K562 (cell line): ENCODE measurements around the gene AHNAK. TPM values are rescaled to one million over a fixed set of nuclear protein-coding genes. Genes with fewer than 3 reads are reported as not detected.

ENCODE experiments used
- CHD4 ChIP-seq: fragments of 200-600 bp; sonication (generic); IDR thresholded peaks from 3 replicates; pipeline ENCODE4 v1.6.1; 2012; ENCODE audit warnings: low read depth, mild to moderate bottlenecking, mixed read lengths, low read length, inconsistent platforms; ENCODE audit not compliant: insufficient read depth, insufficient replicate concordance, poor library complexity, severe bottlenecking
- DMBX1 ChIP-seq: fragments of 250-450 bp; sonication (Bioruptor Pico); IDR thresholded peaks from 2 replicates; pipeline ENCODE4 v1.8.0; 2022; ENCODE audit warnings: inconsistent platforms, mild to moderate bottlenecking, moderate library complexity, borderline replicate concordance
- HIVEP1 ChIP-seq: fragments of 250-450 bp; sonication (Bioruptor Pico); IDR thresholded peaks from 2 replicates; pipeline ENCODE4 v1.4.0; 2020; ENCODE audit warnings: mild to moderate bottlenecking
- HOXB6 ChIP-seq: fragments of 250-450 bp; sonication (Bioruptor Pico); IDR thresholded peaks from 2 replicates; pipeline ENCODE4 v1.5.1; 2022; ENCODE audit warnings: mild to moderate bottlenecking, borderline replicate concordance
- NFE2 ChIP-seq: IDR thresholded peaks from 2 replicates; pipeline ENCODE4 v1.6.1; 2014; ENCODE audit warnings: antibody characterized with exemption, low read depth
- NR2C1 ChIP-seq, 2 experiments: fragments of 450-650 bp; IDR thresholded peaks; 2 replicates each; pipeline ENCODE4 v1.6.1; 2017; ENCODE audit warnings: mild to moderate bottlenecking in 2 of 2, antibody characterized with exemption in 1 of 2, inconsistent platforms in 1 of 2, missing compliant biosample characterization in 1 of 2, missing genetic modification characterization in 1 of 2
- PML ChIP-seq: IDR thresholded peaks from 2 replicates; pipeline ENCODE4 v1.6.1; 2012; ENCODE audit warnings: low read length, inconsistent platforms
- RBM14 ChIP-seq: fragments of 200-400 bp; formaldehyde crosslinking; IDR thresholded peaks from 2 replicates; pipeline ENCODE4 v1.6.1; 2018; ENCODE audit warnings: low read depth, mild to moderate bottlenecking, low read length, moderate library complexity, borderline replicate concordance; ENCODE audit not compliant: insufficient read depth
- RBM34 ChIP-seq: fragments of 200-400 bp; formaldehyde crosslinking; IDR thresholded peaks from 2 replicates; pipeline ENCODE4 v1.6.1; 2018; ENCODE audit warnings: low read length, borderline replicate concordance; ENCODE audit not compliant: insufficient read depth
- SIN3A ChIP-seq, 2 experiments: fragments of 150-350 bp in 1 of 2; IDR thresholded peaks; 2 replicates each; pipeline ENCODE4 v1.6.1; 2011 to 2016; ENCODE audit warnings: borderline replicate concordance in 2 of 2, low read depth in 2 of 2, low read length in 2 of 2, mild to moderate bottlenecking in 2 of 2, moderate library complexity in 2 of 2; ENCODE audit not compliant: control insufficient read depth in 1 of 2
- SMARCE1 ChIP-seq: fragments of 450-650 bp; IDR thresholded peaks from 2 replicates; pipeline ENCODE4 v1.7.1; 2016; ENCODE audit warnings: mild to moderate bottlenecking
- WHSC1 ChIP-seq: IDR thresholded peaks from one replicate; pipeline ENCODE4 v1.6.1; 2012; ENCODE audit warnings: low read length, control low read depth, inconsistent platforms
- ZBTB2 ChIP-seq: fragments of 450-650 bp; IDR thresholded peaks from 2 replicates; pipeline ENCODE4 v1.6.1; 2016; ENCODE audit warnings: antibody characterized with exemption
- ZBTB49 ChIP-seq: sonication (generic); formaldehyde crosslinking; IDR thresholded peaks from 2 replicates; pipeline ENCODE4 v1.8.0; 2022; ENCODE audit warnings: missing genetic modification reagents, mild to moderate bottlenecking, borderline replicate concordance
- ZNF12 ChIP-seq: sonication (generic); formaldehyde crosslinking; IDR thresholded peaks from 2 replicates; pipeline ENCODE4 v1.4.0; 2020; ENCODE audit warnings: mild to moderate bottlenecking, missing genetic modification reagents
- ZNF586 ChIP-seq: fragments of 450-650 bp; formaldehyde crosslinking; conservative IDR thresholded peaks from 2 replicates; pipeline ENCODE4 v1.4.0; 2020; ENCODE audit warnings: mild to moderate bottlenecking, moderate library complexity
- ZNF655 ChIP-seq: fragments of 250-450 bp; sonication (Bioruptor Pico); IDR thresholded peaks from 2 replicates; pipeline ENCODE4 v1.5.0; 2021
- polyA plus RNA-seq, 8 experiments: library from polyadenylated mRNA; depleted of rRNA in 4 of 8; stranded (reverse) in 5 of 8; unstranded in 3 of 8; fragments of >200 nt; fragmentation: Nextera tagmentation in 2 of 8; fragmentation: Illumina TruSeq in 1 of 8; extraction: Ambion mirVana in 2 of 8; extraction: Trizol in 1 of 8; gene quantifications; 2 replicates each; pipeline versions ENCODE4 v1.2.1 to v1.2.3, GENCODE V29; 2011 to 2014; ENCODE audit warnings: inconsistent platforms in 1 of 8, missing spikeins in 1 of 8
- total RNA-seq, 7 experiments: library from RNA; depleted of rRNA in 6 of 7; stranded (reverse); fragments of >200 nt in 6 of 7; fragmentation: Illumina TruSeq in 2 of 7; extraction: Trizol in 2 of 7; gene quantifications; 2 replicates each; pipeline versions ENCODE4 v1.2.1 to v1.2.3, GENCODE V29; 2011 to 2021; ENCODE audit warnings: low replicate concordance in 1 of 7
- TF ChIP-seq, protein P1 (sequence below): fragments of 250-450 bp; sonication (Bioruptor Pico); IDR thresholded peaks from 2 replicates; pipeline ENCODE4 v1.5.0; 2021; ENCODE audit warnings: mild to moderate bottlenecking, moderate library complexity

Gene AHNAK
- total and polyA plus RNA-seq, 9 of the 15 experiments (the other 6 are each of a cell fraction or from before 2014, with no cell fraction given): 1.5 to 89.7 (median 45.0) TPM

DNA sequence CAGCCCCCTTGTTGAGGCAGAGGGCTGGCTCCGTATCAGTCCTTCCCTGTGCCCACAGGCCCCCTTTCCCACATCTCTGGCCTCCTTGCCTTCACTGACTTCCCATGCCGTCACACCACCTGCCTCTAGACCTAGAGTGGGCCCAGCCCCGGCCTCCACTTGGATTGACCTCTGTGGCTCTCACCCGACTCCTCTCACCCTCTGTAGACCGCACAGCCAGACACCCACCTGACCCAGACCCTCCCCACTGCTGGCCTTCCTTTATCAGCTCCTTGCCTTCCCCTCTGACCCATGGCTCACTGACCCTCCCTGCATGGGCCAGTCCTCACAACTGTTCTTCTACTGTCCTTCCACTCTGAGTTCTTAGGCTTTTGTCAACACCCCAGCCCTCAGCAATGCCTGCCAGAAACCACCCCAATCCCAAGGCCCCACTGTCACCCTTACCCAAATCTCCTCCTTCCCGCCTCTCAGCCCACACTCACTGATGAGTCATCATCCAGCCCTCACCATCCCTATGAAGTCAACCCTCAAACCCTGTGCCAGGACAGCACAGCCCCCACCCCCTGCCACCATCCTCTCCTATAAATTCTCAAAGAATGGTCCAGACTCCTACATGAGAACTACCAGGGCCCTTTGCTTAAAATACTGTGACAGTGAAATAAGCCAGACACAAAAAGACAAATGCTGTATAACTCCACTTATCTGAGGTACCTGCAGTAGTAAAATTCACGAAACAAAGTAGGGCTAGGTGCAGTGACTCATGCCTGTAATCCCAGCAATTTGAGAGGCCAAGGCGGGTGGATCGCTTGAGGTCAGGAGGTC lies 74.3 kb downstream of the AHNAK start (continued):
- TF ChIP-seq DMBX1 (CRISPR knock-in tag): peak; percentile 31; the same call in 1 of the 2 replicates
- TF ChIP-seq ZBTB2: 0 out of 2 replicates have a peak, but pooled peaks have one; percentile 46
- peak; percentile 49 for TF ChIP-seq NR2C1 (IDR thresholded peaks at IDR 0.05)
- no peak; the same call in 1 of the 2 replicates for TF ChIP-seq NR2C1 (tag; IDR thresholded peaks at IDR 0.05)
- TF ChIP-seq ZNF655 (CRISPR knock-in tag): no peak
- peak; percentile 66 for TF ChIP-seq NFE2
- TF ChIP-seq HIVEP1 (CRISPR knock-in tag): no peak
- no peak for TF ChIP-seq HOXB6 (CRISPR knock-in tag)
- TF ChIP-seq SIN3A (IDR thresholded peaks at IDR 0.05; ENCODE audit: borderline replicate concordance in 2 of 2, control insufficient read depth in 1 of 2, low read depth in 2 of 2, low read length in 2 of 2): no peak
- TF ChIP-seq SMARCE1: peak; percentile 96
- TF ChIP-seq RBM34: no peak
- TF ChIP-seq ZNF12 (CRISPR knock-in tag): no peak
- TF ChIP-seq CHD4: no peak
- TF ChIP-seq ZBTB49 (CRISPR knock-in tag): no peak
- no peak for TF ChIP-seq PML
- TF ChIP-seq WHSC1: no peak
- TF ChIP-seq RBM14: no peak
- TF ChIP-seq, protein P1, sequence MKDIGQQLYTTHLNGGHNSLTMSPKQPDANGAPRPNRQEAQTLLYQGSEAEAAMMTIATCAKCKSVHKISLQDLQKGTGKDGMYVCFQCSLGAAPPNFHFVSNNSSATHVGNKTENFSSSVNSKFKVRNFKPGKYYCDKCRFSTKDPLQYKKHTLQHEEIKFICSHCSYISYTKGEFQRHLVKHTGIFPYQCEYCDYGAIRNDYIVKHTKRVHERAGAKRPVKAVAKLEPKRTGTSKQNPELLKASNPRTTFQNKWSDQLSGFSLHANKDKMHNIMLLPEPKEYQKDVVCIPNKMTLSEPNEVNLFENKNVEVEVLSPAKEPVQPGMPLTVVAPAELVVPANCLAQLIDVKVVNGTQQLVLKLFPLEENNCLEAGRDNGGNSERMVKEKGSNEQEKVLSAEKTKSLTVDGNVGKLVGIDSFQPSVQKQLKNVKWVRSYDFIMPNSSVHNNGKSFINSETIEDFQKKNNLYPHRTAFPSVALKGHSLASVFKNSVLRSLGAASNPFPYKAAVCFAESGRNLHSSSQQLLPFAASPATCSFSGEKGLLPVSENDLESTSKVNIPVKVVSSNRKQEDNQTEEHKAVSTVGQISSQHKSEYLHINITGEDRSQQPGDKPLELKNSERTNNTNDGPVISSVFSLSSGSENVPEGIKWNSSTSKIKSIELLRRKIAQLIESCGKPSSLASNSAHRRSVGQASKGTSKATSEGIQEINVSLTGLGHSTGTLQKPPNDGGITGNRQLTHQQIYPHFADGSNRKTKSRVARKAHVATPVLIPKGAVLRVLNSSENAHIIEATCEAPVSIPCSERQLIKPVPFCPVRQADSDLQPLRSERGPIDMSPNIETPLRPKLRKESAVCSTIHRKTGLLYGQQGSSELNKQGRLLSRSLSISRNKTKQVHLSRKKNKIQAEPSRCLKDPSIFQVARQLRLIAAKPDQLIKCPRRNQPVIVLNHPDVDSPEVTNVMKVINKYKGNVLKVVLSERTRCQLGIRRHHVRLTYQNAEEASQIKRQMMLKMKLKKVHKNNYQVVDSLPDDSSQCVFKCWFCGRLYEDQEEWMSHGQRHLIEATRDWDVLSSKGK (CRISPR knock-in tag): no peak
- TF ChIP-seq ZNF586 (CRISPR knock-in tag): no peak
